ENCODE results near the gene HSP90AB1. TPM values are rescaled to one million over a fixed set of nuclear protein-coding genes. Genes with fewer than 3 reads are reported as not detected.

Gene HSP90AB1
- total and polyA plus RNA-seq, 2 experiments from 2014 or later = 440 to 891 TPM

- DNase-seq (ENCODE audit: low spot score) = no peak
- no peaks in the 10 kb centered on the region for H3K9me2 ChIP-seq (replicated peaks; ENCODE audit: insufficient read depth)
- peaks cover 49% of the 10 kb centered on the region for H3K4me1 ChIP-seq (ENCODE audit: insufficient read depth)
- H3K36me3 ChIP-seq (replicated peaks; ENCODE audit: insufficient read depth, low read depth) = no peaks in the 10 kb centered on the region
- TF ChIP-seq EZH2 (IDR thresholded peaks at IDR 0.05; ENCODE audit: borderline replicate concordance) = no peak
- no peak for TF ChIP-seq EZH2phosphoT487 (IDR thresholded peaks at IDR 0.05; ENCODE audit: low read depth, severe bottlenecking, unreplicated experiment)
- no peak for TF ChIP-seq CTCF (IDR thresholded peaks at IDR 0.05; ENCODE audit: poor library complexity)
- no peaks in the 10 kb centered on the region for H3K27me3 ChIP-seq
- H3K27ac ChIP-seq = peak overlapping the region; percentile 20
- no peaks in the 10 kb centered on the region for H4K20me1 ChIP-seq (ENCODE audit: insufficient read depth, poor library complexity, severe bottlenecking)
- no peak overlapping the region for H3K4me3 ChIP-seq
- no peak overlapping the region for H2AFZ ChIP-seq
- no peaks in the 10 kb centered on the region for H3K9me3 ChIP-seq (ENCODE audit: low read depth)
- no peak overlapping the region for H3K4me2 ChIP-seq
- H3K79me2 ChIP-seq = peaks cover 8% of the 10 kb centered on the region
- 94% methylated on average over 4 of the region's 4 CpGs for WGBS (ENCODE audit: low lambda C conversion rate, missing lambda C conversion rate)
These were observed 26.0 kb upstream of the HSP90AB1 start for GRCh38 chr6:44220913-44221290.

DNA sequence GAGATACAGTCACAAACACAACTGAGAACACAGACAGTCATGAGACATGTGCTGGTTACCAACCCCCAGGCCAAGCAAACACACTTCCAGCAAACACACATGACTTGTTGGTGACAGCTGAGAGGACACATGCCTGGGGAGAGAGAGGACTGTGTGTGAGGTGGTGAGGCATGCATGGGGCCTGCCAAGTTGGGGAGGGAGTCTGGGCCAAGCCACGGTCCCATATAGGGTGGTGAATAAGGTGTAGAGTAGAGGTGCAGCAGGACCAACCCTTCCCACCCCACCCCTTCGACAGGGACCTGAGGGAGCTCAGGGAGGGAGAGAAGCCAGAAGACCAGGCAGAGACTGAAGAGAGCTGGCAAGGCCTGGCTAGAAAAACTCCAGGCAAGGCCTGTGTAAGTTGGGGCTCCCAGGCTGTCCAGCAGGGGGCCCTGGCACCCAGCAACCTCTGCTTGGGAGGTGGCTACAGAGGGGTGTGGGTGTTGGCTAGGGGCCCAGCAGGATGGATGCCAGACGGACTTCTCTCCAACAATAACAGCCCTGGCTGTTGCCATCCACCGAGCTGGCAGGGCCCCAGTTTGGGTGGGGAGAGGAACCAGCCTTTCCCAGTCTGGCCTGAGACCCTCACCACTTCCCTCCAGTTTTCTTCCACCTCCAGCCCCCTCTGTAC is 25.5 kb upstream of the HSP90AB1 start:
- no peak overlapping the region for H3K4me3 ChIP-seq
- H3K27me3 ChIP-seq = no peaks in the 10 kb centered on the region
- no peaks in the 10 kb centered on the region for H3K9me2 ChIP-seq (replicated peaks; ENCODE audit: insufficient read depth)
- H2AFZ ChIP-seq = no peak overlapping the region
- H4K20me1 ChIP-seq (ENCODE audit: insufficient read depth, poor library complexity, severe bottlenecking) = no peaks in the 10 kb centered on the region
- 41% methylated on average over 4 of the region's 4 CpGs for WGBS (ENCODE audit: low lambda C conversion rate, missing lambda C conversion rate)
- H3K9me3 ChIP-seq (ENCODE audit: low read depth) = no peaks in the 10 kb centered on the region
- H3K79me2 ChIP-seq = peaks cover 8% of the 10 kb centered on the region
- H3K27ac ChIP-seq = peak overlapping the region; percentile 20
- H3K36me3 ChIP-seq (replicated peaks; ENCODE audit: insufficient read depth, low read depth) = no peaks in the 10 kb centered on the region
- TF ChIP-seq EZH2phosphoT487 (IDR thresholded peaks at IDR 0.05; ENCODE audit: low read depth, severe bottlenecking, unreplicated experiment) = no peak
- peak; percentile 62 for TF ChIP-seq CTCF (IDR thresholded peaks at IDR 0.05; ENCODE audit: poor library complexity)
- peak; percentile 88 for DNase-seq (ENCODE audit: low spot score)
- H3K4me1 ChIP-seq (ENCODE audit: insufficient read depth) = peaks cover 54% of the 10 kb centered on the region
- peak overlapping the region; percentile 16 for H3K4me2 ChIP-seq

GRCh38 chr6:44221961-44222335 is 25.0 kb upstream of the HSP90AB1 start:
- DNase-seq (ENCODE audit: low spot score) = no peak
- Histone ChIP-seq H3K27ac (no peak overlapping the region), H2AFZ (no peak overlapping the region), H3K4me1 (ENCODE audit: insufficient read depth) (peaks cover 56% of the 10 kb centered on the region), H3K4me3 (no peak overlapping the region), H3K9me3 (ENCODE audit: low read depth) (no peaks in the 10 kb centered on the region), H3K4me2 (peak overlapping the region; percentile 16), H4K20me1 (ENCODE audit: insufficient read depth, poor library complexity, severe bottlenecking) (no peaks in the 10 kb centered on the region), H3K9me2 (replicated peaks; ENCODE audit: insufficient read depth) (no peaks in the 10 kb centered on the region), H3K27me3 (no peaks in the 10 kb centered on the region), H3K79me2 (peaks cover 8% of the 10 kb centered on the region), H3K36me3 (replicated peaks; ENCODE audit: insufficient read depth, low read depth) (no peaks in the 10 kb centered on the region)
- TF ChIP-seq CTCF (IDR thresholded peaks at IDR 0.05; ENCODE audit: poor library complexity) (no peak), EZH2phosphoT487 (IDR thresholded peaks at IDR 0.05; ENCODE audit: low read depth, severe bottlenecking, unreplicated experiment) (no peak), EZH2 (IDR thresholded peaks at IDR 0.05; ENCODE audit: borderline replicate concordance) (no peak)
- WGBS (ENCODE audit: low lambda C conversion rate, missing lambda C conversion rate) = 93% methylated on average over 1 of the region's 2 CpGs

All from hepatocyte (in vitro differentiated cells).